Measurements from ENCODE around the gene C1orf159. TPM values are rescaled to one million over a fixed set of nuclear protein-coding genes. Genes with fewer than 3 reads are reported as not detected.

Gene C1orf159
- total RNA-seq, 2 donors from 2014 or later, result 8.8 to 13.2 TPM

- Histone ChIP-seq H3K36me3 (replicated peaks in 1 of 2; ENCODE audit: insufficient read depth in 1 of 2, low read depth in 2 of 2) (no peaks in the 10 kb centered on the region), H3K9me3 (no peaks in the 10 kb centered on the region), H3K4me3 (no peak overlapping the region), H3K27me3 (no peaks in the 10 kb centered on the region), H3K27ac (no peak overlapping the region), H3K4me1 (no peaks in the 10 kb centered on the region)
- DNase-seq (no peak), ATAC-seq (no peak)
- WGBS, 2 donors, result 82 to 87% methylated on average over 14 of the region's 14 CpGs
- intact Hi-C loops (cut with DNase I), result no loop called here
- TF ChIP-seq CTCF (IDR thresholded peaks at IDR 0.05) (no peak), POLR2A (IDR thresholded peaks at IDR 0.05) (no peak)
These were observed 22.8 kb downstream of the C1orf159 start for GRCh38 chr1:1092894-1093609.

DNA sequence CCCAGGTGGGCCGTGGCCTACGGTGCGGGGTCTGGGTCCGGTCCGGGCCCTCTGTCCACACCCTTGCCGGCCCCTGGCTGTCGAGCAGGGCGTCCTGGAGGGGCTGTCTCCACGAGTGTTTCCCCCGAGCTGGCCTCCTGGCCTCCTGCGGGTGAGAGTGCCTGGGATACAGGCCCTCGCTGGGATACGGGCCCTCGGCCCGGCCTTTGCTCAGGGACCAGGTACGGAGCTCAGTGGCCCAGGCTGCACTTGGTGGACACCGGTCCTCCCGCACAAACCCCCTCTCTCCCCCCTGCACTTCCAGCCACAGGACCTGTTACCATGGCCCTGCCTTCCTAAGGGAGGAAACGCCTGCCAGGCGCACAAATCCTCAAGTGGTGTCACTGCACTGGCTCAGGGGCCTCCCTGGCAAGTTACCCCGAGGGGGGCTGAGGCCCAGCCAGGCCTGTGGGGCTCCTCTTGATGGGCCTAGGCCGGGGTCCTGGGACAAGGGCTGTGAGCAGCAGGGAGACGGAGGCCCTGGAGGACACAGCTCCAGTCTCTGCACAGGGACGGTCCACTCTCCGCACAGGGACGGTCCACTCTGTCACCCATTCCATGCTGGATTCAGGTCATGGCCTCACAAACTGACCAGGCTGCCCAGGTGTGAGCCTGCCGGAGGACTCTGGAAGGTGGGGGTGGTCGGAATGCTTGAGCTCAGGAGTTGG is 23.6 kb downstream of the C1orf159 start:
- no peak for ATAC-seq
- WGBS, 2 donors, result 93 to 100% methylated on average over 1 to 22 of the region's 28 CpGs
- Histone ChIP-seq H3K9me3 (no peaks in the 10 kb centered on the region), H3K4me3 (no peak overlapping the region), H3K27me3 (no peaks in the 10 kb centered on the region), H3K27ac (no peak overlapping the region), H3K4me1 (no peaks in the 10 kb centered on the region), H3K36me3 (replicated peaks in 1 of 2; ENCODE audit: insufficient read depth in 1 of 2, low read depth in 2 of 2) (no peaks in the 10 kb centered on the region)
- TF ChIP-seq CTCF (IDR thresholded peaks at IDR 0.05) (no peak), POLR2A (IDR thresholded peaks at IDR 0.05) (no peak)
- DNase-seq, result no peak
- intact Hi-C loops (cut with DNase I), result no loop called here

GRCh38 chr1:1091344-1092148 is 24.3 kb downstream of the C1orf159 start:
- DNase-seq, result peak in 1 of 4 donors; percentile 9
- no peaks in the 10 kb centered on the region for H3K4me1 ChIP-seq
- intact Hi-C loops (cut with DNase I), result no loop called here
- ATAC-seq, result no peak
- 89 to 96% methylated on average over 23 to 28 of the region's 28 CpGs for WGBS, 2 donors
- no peak overlapping the region for H3K27ac ChIP-seq
- TF ChIP-seq CTCF (IDR thresholded peaks at IDR 0.05) (no peak), POLR2A (IDR thresholded peaks at IDR 0.05) (no peak)
- no peaks in the 10 kb centered on the region for H3K27me3 ChIP-seq
- H3K9me3 ChIP-seq, result no peaks in the 10 kb centered on the region
- H3K36me3 ChIP-seq (replicated peaks in 1 of 2; ENCODE audit: insufficient read depth in 1 of 2, low read depth in 2 of 2), result no peaks in the 10 kb centered on the region
- H3K4me3 ChIP-seq, result no peak overlapping the region

- Histone ChIP-seq H3K27ac (no peak overlapping the region), H3K9me3 (no peaks in the 10 kb centered on the region), H3K4me1 (no peaks in the 10 kb centered on the region), H3K36me3 (replicated peaks in 1 of 2; ENCODE audit: insufficient read depth in 1 of 2, low read depth in 2 of 2) (no peaks in the 10 kb centered on the region), H3K27me3 (no peaks in the 10 kb centered on the region), H3K4me3 (no peak overlapping the region)
- WGBS, 2 donors, result 90% methylated on average over 43 of the region's 45 CpGs; no CpG with 5 or more reads in 1 of the 2 donors
- ATAC-seq, result no peak
- intact Hi-C loops (cut with DNase I), result no loop called here
- DNase-seq, result no peak
- no peak for TF ChIP-seq CTCF (IDR thresholded peaks at IDR 0.05)
These were observed 25.2 kb downstream of the C1orf159 start for GRCh38 chr1:1090424-1091343.
